Midbrain (tissue), 1 donor: ENCODE results near the gene UQCRC1.

ENCODE experiments used
- DNase-seq: peaks from one replicate; lab custom pipeline; 2025; lab: John Stamatoyannopoulos, UW

UQCRC1 gene

GRCh38 chr3:48633743-48634142, 24.3 kb upstream of the UQCRC1 start:
- DNase-seq = no peak

- DNase-seq = no peak
Measured at GRCh38 chr3:48633256-48633655, 23.8 kb upstream of the UQCRC1 start.

GRCh38 chr3:48631516-48632448, 22.3 kb upstream of the UQCRC1 start:
- DNase-seq = no peak

GRCh38 chr3:48630833-48631232, 21.4 kb upstream of the UQCRC1 start:
- DNase-seq = no peak

- no peak for DNase-seq
Measured at GRCh38 chr3:48630407-48630806, 21.0 kb upstream of the UQCRC1 start.

- no peak for DNase-seq
Measured at GRCh38 chr3:48629894-48630293, 20.4 kb upstream of the UQCRC1 start.

- DNase-seq = no peak
Measured at GRCh38 chr3:48628277-48629017, 19.0 kb upstream of the UQCRC1 start.

GRCh38 chr3:48625600-48625999, 16.2 kb upstream of the UQCRC1 start:
- DNase-seq = no peak

- no peak for DNase-seq
Measured at GRCh38 chr3:48624767-48625166, 15.3 kb upstream of the UQCRC1 start.

- no peak for DNase-seq
Measured at GRCh38 chr3:48623851-48624547, 14.6 kb upstream of the UQCRC1 start.

- no peak for DNase-seq
Measured at GRCh38 chr3:48621461-48621869, 12.0 kb upstream of the UQCRC1 start, which contains the start of gene TMEM89. TSS of gene TMEM89 (minus strand) at chr3:48621769. CDS start at chr3:48621756, 13 bp downstream.

GRCh38 chr3:48619541-48620524, 10.4 kb upstream of the UQCRC1 start:
- DNase-seq = no peak

GRCh38 chr3:48617559-48617958, 8.1 kb upstream of the UQCRC1 start:
- DNase-seq = no peak

GRCh38 chr3:48614044-48614443, 4.6 kb upstream of the UQCRC1 start:
- no peak for DNase-seq

- DNase-seq = no peak
Measured at GRCh38 chr3:48612309-48612708, 2.9 kb upstream of the UQCRC1 start.

GRCh38 chr3:48607519-48607918, 1.9 kb downstream of the UQCRC1 start:
- no peak for DNase-seq

- DNase-seq = no peak
Measured at GRCh38 chr3:48601622-48601994, 7.8 kb downstream of the UQCRC1 start.

GRCh38 chr3:48600711-48601621, 8.5 kb downstream of the UQCRC1 start:
- DNase-seq = no peak

- no peak for DNase-seq
Measured at GRCh38 chr3:48599509-48600285, 9.7 kb downstream of the UQCRC1 start.
